ENCODE measurements around the gene RGS7.

The RGS7 gene

DNA sequence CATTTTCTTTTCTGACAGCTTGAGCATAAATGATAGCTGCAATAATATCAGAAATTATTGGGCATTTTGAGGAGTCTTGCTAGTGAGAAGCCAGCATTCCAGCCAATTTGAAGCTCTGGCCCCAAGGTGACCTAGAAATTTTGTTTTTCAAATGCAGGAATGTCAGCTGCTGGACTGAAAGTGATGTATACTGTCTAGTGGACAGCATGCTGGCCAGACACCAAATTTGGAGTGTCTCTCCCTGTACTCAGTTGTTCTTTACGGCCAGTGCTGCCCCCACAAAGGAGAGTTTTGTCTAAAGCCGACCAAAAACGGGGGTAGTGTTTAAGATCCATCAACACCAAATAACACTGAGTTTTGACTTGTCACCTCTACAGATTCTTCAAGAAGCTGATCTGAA, 5.2 kb downstream of the RGS7 start:
- TF ChIP-seq EZH2phosphoT487 (IDR thresholded peaks at IDR 0.05; ENCODE audit: low read depth), result no peak
- TF ChIP-seq, protein P1, sequence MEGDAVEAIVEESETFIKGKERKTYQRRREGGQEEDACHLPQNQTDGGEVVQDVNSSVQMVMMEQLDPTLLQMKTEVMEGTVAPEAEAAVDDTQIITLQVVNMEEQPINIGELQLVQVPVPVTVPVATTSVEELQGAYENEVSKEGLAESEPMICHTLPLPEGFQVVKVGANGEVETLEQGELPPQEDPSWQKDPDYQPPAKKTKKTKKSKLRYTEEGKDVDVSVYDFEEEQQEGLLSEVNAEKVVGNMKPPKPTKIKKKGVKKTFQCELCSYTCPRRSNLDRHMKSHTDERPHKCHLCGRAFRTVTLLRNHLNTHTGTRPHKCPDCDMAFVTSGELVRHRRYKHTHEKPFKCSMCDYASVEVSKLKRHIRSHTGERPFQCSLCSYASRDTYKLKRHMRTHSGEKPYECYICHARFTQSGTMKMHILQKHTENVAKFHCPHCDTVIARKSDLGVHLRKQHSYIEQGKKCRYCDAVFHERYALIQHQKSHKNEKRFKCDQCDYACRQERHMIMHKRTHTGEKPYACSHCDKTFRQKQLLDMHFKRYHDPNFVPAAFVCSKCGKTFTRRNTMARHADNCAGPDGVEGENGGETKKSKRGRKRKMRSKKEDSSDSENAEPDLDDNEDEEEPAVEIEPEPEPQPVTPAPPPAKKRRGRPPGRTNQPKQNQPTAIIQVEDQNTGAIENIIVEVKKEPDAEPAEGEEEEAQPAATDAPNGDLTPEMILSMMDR (IDR thresholded peaks at IDR 0.05; ENCODE audit: low read depth, low read length), result no peak
- no peaks in the 10 kb centered on the region for H4K20me1 ChIP-seq (ENCODE audit: insufficient read depth, low read length)
- H3K27ac ChIP-seq (ENCODE audit: low read length), result no peak overlapping the region
- H3K4me3 ChIP-seq (ENCODE audit: low read length), result no peak overlapping the region
- H3K9me3 ChIP-seq (ENCODE audit: insufficient read depth, low read length), result no peaks in the 10 kb centered on the region
- H2AFZ ChIP-seq (ENCODE audit: low read depth, low read length), result no peak overlapping the region
- no peaks in the 10 kb centered on the region for H3K4me1 ChIP-seq (ENCODE audit: low read length)
- no peaks in the 10 kb centered on the region for H3K36me3 ChIP-seq (replicated peaks; ENCODE audit: low read depth, low read length)
- H3K9ac ChIP-seq (ENCODE audit: low read length), result no peak overlapping the region
- no peak overlapping the region for H3K4me2 ChIP-seq (ENCODE audit: low read length)
- H3K27me3 ChIP-seq (ENCODE audit: low read depth, low read length), result no peaks in the 10 kb centered on the region
- no peaks in the 10 kb centered on the region for H3K79me2 ChIP-seq (ENCODE audit: low read length)

DNA sequence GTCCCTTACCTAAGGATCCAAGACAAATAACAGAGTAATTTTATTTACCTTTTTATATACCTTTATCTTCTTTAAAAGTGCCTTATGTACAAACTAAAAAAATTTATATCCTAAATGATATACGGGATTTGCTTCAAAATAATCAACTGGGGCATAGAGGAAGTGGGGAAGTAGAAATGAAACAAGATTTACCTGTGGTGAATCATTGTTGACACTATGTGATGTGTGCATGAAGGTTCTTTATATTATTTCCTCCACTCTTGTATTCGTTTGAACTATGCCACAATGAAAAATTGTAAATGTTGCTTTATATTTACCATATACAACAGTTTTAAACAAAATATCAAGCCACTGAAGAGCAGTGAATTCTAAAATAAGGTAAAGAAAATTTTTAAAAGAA, 13.0 kb downstream of the RGS7 start:
- no peak overlapping the region for H3K27ac ChIP-seq (ENCODE audit: low read length)
- H3K4me2 ChIP-seq (ENCODE audit: low read length), result no peak overlapping the region
- H3K36me3 ChIP-seq (replicated peaks; ENCODE audit: low read depth, low read length), result no peaks in the 10 kb centered on the region
- H3K79me2 ChIP-seq (ENCODE audit: low read length), result no peaks in the 10 kb centered on the region
- no peak overlapping the region for H3K4me3 ChIP-seq (ENCODE audit: low read length)
- no peaks in the 10 kb centered on the region for H3K4me1 ChIP-seq (ENCODE audit: low read length)
- H3K27me3 ChIP-seq (ENCODE audit: low read depth, low read length), result 0 out of 2 replicates have a peak, but pooled peaks cover 14% of the 10 kb centered on the region
- H3K9me3 ChIP-seq (ENCODE audit: insufficient read depth, low read length), result no peaks in the 10 kb centered on the region
- TF ChIP-seq EZH2phosphoT487 (IDR thresholded peaks at IDR 0.05; ENCODE audit: low read depth), result no peak
- TF ChIP-seq, protein P1 (IDR thresholded peaks at IDR 0.05; ENCODE audit: low read depth, low read length), result no peak
- no peaks in the 10 kb centered on the region for H4K20me1 ChIP-seq (ENCODE audit: insufficient read depth, low read length)
- H3K9ac ChIP-seq (ENCODE audit: low read length), result no peak overlapping the region
- no peak overlapping the region for H2AFZ ChIP-seq (ENCODE audit: low read depth, low read length)

DNA sequence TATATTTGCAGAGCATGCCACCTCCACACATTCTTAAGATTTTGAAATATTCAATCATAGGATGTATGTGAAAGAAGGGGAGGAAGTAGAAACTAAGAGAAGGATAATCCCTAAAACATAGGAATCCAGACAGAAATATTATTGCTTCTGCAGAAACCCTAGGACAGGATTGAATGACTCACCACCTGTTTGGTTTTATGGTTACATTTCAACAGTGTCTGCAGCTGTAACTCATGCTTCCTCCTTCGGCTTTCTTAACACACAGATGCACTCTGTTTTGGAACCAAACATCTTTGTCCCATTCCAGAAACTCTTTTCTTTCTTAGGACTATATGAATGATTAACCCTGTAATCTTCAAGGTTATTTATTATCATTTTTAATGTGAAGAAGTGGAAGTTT, 20.7 kb downstream of the RGS7 start:
- H3K4me2 ChIP-seq (ENCODE audit: low read length), result no peak overlapping the region
- peaks cover 34% of the 10 kb centered on the region for H3K27me3 ChIP-seq (ENCODE audit: low read depth, low read length)
- no peaks in the 10 kb centered on the region for H3K79me2 ChIP-seq (ENCODE audit: low read length)
- H3K9ac ChIP-seq (ENCODE audit: low read length), result no peak overlapping the region
- TF ChIP-seq, protein P1 (IDR thresholded peaks at IDR 0.05; ENCODE audit: low read depth, low read length), result no peak
- no peak for TF ChIP-seq EZH2phosphoT487 (IDR thresholded peaks at IDR 0.05; ENCODE audit: low read depth)
- no peaks in the 10 kb centered on the region for H3K9me3 ChIP-seq (ENCODE audit: insufficient read depth, low read length)
- H3K36me3 ChIP-seq (replicated peaks; ENCODE audit: low read depth, low read length), result no peaks in the 10 kb centered on the region
- H3K27ac ChIP-seq (ENCODE audit: low read length), result no peak overlapping the region
- H3K4me3 ChIP-seq (ENCODE audit: low read length), result no peak overlapping the region
- H3K4me1 ChIP-seq (ENCODE audit: low read length), result peaks cover 3% of the 10 kb centered on the region
- no peaks in the 10 kb centered on the region for H4K20me1 ChIP-seq (ENCODE audit: insufficient read depth, low read length)
- H2AFZ ChIP-seq (ENCODE audit: low read depth, low read length), result no peak overlapping the region

DNA sequence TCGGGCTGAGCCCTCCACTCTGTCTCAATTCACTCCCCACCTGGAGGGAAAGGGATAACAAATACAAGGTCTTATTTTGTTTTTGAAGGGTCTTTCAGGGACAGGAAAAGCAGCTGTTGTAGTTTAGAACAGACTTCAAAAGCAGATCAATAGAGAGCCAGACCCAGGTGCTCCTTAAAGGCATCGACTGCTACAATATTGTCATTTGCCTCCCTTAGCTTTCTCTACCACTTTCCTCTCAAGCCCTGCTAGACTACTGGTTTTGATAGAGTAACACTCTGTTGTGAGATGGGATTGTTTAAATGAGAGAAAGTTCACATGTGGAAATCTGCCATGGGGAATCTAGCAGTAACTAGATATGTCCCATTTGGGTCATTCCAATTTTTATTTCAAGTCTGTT, 24.0 kb downstream of the RGS7 start:
- peaks cover 21% of the 10 kb centered on the region for H3K27me3 ChIP-seq (ENCODE audit: low read depth, low read length)
- no peaks in the 10 kb centered on the region for H3K79me2 ChIP-seq (ENCODE audit: low read length)
- no peak overlapping the region for H2AFZ ChIP-seq (ENCODE audit: low read depth, low read length)
- H3K9me3 ChIP-seq (ENCODE audit: insufficient read depth, low read length), result no peaks in the 10 kb centered on the region
- H3K36me3 ChIP-seq (replicated peaks; ENCODE audit: low read depth, low read length), result no peaks in the 10 kb centered on the region
- peaks cover 11% of the 10 kb centered on the region for H3K4me1 ChIP-seq (ENCODE audit: low read length)
- no peak overlapping the region for H3K4me2 ChIP-seq (ENCODE audit: low read length)
- TF ChIP-seq, protein P1 (IDR thresholded peaks at IDR 0.05; ENCODE audit: low read depth, low read length), result no peak
- TF ChIP-seq EZH2phosphoT487 (IDR thresholded peaks at IDR 0.05; ENCODE audit: low read depth), result no peak
- H3K27ac ChIP-seq (ENCODE audit: low read length), result no peak overlapping the region
- H4K20me1 ChIP-seq (ENCODE audit: insufficient read depth, low read length), result no peaks in the 10 kb centered on the region
- H3K9ac ChIP-seq (ENCODE audit: low read length), result no peak overlapping the region
- no peak overlapping the region for H3K4me3 ChIP-seq (ENCODE audit: low read length)

All from OCI-LY3 (cell line).